ENCODE data around the gene HLCS. TPM values are rescaled to one million over a fixed set of nuclear protein-coding genes. Genes with fewer than 3 reads are reported as not detected.

Gene HLCS
- total and polyA plus RNA-seq, 10 of the 15 experiments (the other 5 are each of a cell fraction or from before 2014, with no cell fraction given), result 1.5 to 12.7 (median 9.6) TPM

- no peak for TF ChIP-seq SREBF1 (IDR thresholded peaks at IDR 0.05; ENCODE audit: low read length)
- TF ChIP-seq SMC3 (IDR thresholded peaks at IDR 0.05; ENCODE audit: borderline replicate concordance, low read length), result no peak
- TF ChIP-seq LARP7 (IDR thresholded peaks at IDR 0.05), result no peak
These were observed 52.0 kb downstream of the HLCS start (continued) for GRCh38 chr21:36914244-36915013.

- no peak for FAIRE-seq
- Histone ChIP-seq H3K4me2 (ENCODE audit: control insufficient read depth, insufficient read depth) (no peak overlapping the region), H2AFZ (ENCODE audit: control insufficient read depth, low read depth, low read length) (no peak overlapping the region), H3K4me3 (no peak overlapping the region), H3K4me1 (ENCODE audit: control insufficient read depth, insufficient read depth, low read length) (no peaks in the 10 kb centered on the region), H3K79me2 (ENCODE audit: control insufficient read depth, insufficient read depth, low read length) (no peaks in the 10 kb centered on the region), H3K27me3 (replicated peaks in 1 of 2; ENCODE audit: control insufficient read depth in 2 of 2, insufficient read depth in 2 of 2, low read length in 1 of 2) (no peaks in the 10 kb centered on the region), H3K27ac (ENCODE audit: control insufficient read depth, insufficient read depth) (no peak overlapping the region), H3K9ac (ENCODE audit: control insufficient read depth, insufficient read depth, low read length) (no peak overlapping the region), H4K20me1 (ENCODE audit: control insufficient read depth, insufficient read depth) (no peaks in the 10 kb centered on the region; the same call in 1 of the 2 replicates), H3K36me3 (ENCODE audit: control insufficient read depth in 2 of 2, insufficient read depth in 2 of 2, low read length in 1 of 2) (no peaks in the 10 kb centered on the region), H3K9me3 (replicated peaks; ENCODE audit: control insufficient read depth, insufficient read depth, low read length) (no peaks in the 10 kb centered on the region)
- ChIA-PET SMC1A (ENCODE audit: uncharacterized antibody, unreplicated experiment) (no interaction called here), RAD21 (ENCODE audit: unreplicated experiment) (no interaction called here), POLR2A (no interaction called here), CTCF (interaction anchor here (0.9 to 3.5 kb wide), 2 partner anchors 14 to 491 kb away, joined by 3 to 11 read pairs; no protein-coding TSS in a partner anchor)
- no peak for ATAC-seq
- intact Hi-C loops (cut with micrococcal nuclease; ENCODE audit: unreplicated experiment), result no loop called here
- no peak for DNase-seq (ENCODE audit: low read depth, low spot score)
- BruUV-seq (replicated peaks), result no TSS peak
- in situ Hi-C loops (cut with MboI), result no loop called here
- WGBS (ENCODE audit: insufficient coverage, insufficient replicate concordance, low lambda C conversion rate, missing lambda C conversion rate), result 92% methylated on average over 8 of the region's 8 CpGs
- TF ChIP-seq BACH1 (IDR thresholded peaks at IDR 0.05; ENCODE audit: borderline replicate concordance) (no peak), ZSCAN29 (IDR thresholded peaks at IDR 0.05) (no peak), SMARCA5 (IDR thresholded peaks at IDR 0.05) (no peak), E4F1 (IDR thresholded peaks at IDR 0.05; ENCODE audit: borderline replicate concordance, partially characterized antibody) (no peak), CBX5 (IDR thresholded peaks at IDR 0.05; ENCODE audit: low read depth) (no peak), SUZ12 (IDR thresholded peaks at IDR 0.05; ENCODE audit: unreplicated experiment) (no peak), ATF3 (IDR thresholded peaks at IDR 0.05; ENCODE audit: borderline replicate concordance, extremely low read depth, low read depth, low read length) (no peak), ZNF622 (IDR thresholded peaks at IDR 0.05) (no peak)
These were observed 53.0 kb downstream of the HLCS start for GRCh38 chr21:36913247-36914169.

Data from GM12878 (cell line).